Fibroblast of mammary gland (primary cell): Measurements from ENCODE around the gene GOLGA3.

Experiments used
- DNase-seq: peaks from one replicate; pipeline ENCODE4 v3.0.0-alpha.2; 2010; ENCODE audit warnings: low read depth
- H3K4me3 ChIP-seq: 2 replicates; pipeline ENCODE4 v1.5.1; 2011; ENCODE audit warnings: low read depth, mild to moderate bottlenecking, low read length, moderate library complexity; ENCODE audit not compliant: control insufficient read depth
- TF ChIP-seq, protein P1 (sequence below): conservative IDR thresholded peaks from 2 replicates; pipeline ENCODE4 v1.5.1; 2011; ENCODE audit warnings: low read depth, low read length, inconsistent platforms; ENCODE audit not compliant: control insufficient read depth, insufficient read depth

The GOLGA3 gene

DNA sequence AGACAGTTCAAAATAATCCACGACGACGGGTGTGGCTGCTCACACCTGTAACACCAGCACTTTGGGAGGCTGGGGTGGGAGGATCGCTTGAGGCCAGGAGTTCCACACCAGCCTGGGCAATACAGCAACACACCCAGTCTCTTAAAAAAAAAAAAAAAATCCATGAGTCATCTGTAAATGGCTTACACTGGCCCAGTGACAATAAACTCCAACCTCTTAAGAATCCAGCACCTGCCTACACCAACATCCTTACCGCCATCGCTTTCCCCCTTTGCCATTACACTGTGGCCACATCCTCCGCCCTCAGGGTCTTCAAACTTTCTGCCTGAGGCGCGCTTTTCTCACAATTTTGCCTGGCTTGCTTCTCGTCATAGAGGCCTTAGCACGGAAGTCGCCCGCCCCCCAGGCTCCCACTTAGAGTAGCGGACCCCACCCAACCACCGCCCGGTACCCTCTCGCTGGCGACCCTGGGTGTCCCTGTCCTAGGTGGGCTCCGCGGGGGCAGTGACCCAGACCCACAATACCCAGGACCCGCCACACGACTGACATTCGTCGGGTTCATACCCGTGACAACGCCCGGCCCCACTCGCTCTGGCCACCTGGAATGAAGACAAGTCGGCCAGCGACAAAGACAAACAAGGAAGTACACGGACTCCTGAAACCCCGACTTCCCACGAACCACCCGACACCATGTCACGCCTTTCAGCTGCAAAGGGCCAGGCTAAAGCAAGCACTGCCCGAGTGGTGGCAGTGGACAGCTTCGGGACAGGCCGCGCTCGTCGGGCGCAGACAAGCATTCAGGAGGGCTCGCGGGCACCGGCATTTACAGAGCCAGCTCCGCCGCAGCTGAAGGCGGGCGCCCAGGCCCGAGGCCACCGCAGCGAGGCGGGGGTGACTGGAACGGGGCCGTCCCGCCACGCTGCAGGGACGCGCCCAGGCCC lies 636 bp downstream of the GOLGA3 start:
- peak overlapping the region; percentile 95 for H3K4me3 ChIP-seq
- peak; percentile 88 for DNase-seq
- TF ChIP-seq, protein P1, sequence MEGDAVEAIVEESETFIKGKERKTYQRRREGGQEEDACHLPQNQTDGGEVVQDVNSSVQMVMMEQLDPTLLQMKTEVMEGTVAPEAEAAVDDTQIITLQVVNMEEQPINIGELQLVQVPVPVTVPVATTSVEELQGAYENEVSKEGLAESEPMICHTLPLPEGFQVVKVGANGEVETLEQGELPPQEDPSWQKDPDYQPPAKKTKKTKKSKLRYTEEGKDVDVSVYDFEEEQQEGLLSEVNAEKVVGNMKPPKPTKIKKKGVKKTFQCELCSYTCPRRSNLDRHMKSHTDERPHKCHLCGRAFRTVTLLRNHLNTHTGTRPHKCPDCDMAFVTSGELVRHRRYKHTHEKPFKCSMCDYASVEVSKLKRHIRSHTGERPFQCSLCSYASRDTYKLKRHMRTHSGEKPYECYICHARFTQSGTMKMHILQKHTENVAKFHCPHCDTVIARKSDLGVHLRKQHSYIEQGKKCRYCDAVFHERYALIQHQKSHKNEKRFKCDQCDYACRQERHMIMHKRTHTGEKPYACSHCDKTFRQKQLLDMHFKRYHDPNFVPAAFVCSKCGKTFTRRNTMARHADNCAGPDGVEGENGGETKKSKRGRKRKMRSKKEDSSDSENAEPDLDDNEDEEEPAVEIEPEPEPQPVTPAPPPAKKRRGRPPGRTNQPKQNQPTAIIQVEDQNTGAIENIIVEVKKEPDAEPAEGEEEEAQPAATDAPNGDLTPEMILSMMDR = no peak

DNA sequence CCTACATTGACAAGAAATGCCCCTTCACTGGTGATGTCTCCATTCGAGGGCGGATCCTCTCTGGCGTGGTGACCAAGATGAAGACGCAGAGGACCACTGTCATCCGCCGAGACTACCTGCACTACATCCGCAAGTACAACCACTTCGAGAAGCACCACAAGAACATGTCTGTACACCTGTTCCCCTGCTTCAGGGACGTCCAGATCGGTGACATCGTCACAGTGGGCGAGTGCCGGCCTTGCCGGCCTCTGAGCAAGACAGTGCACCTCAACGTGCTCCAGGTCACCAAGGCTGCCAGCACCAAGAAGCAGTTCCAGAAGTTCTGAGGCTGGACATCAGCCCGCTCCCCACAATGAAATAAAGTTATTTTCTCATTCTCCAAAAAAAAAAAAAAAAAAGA lies 2.8 kb downstream of the GOLGA3 start:
- no peak overlapping the region for H3K4me3 ChIP-seq
- TF ChIP-seq, protein P1 = no peak
- DNase-seq = no peak

DNA sequence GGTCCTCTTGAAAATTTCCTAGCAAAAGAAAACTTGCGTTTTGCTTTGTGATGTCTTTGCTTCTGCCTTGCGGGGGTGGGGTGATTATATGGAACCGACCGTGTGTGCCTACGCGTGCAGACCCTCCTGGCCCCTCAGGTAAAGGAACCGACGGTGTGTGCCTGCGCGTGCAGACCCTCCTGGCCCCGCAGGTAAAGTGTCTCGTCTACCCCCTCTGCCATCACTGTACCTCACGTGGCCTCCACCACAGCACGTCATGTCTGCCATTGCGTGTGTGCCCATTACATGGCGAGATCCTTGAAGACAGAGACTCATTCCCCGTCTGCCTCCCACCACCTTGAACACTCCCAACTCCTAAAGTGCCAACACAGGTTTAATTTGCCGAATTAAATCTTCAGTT lies 3.6 kb downstream of the GOLGA3 start:
- no peak for DNase-seq
- no peak overlapping the region for H3K4me3 ChIP-seq
- TF ChIP-seq, protein P1 = no peak

DNA sequence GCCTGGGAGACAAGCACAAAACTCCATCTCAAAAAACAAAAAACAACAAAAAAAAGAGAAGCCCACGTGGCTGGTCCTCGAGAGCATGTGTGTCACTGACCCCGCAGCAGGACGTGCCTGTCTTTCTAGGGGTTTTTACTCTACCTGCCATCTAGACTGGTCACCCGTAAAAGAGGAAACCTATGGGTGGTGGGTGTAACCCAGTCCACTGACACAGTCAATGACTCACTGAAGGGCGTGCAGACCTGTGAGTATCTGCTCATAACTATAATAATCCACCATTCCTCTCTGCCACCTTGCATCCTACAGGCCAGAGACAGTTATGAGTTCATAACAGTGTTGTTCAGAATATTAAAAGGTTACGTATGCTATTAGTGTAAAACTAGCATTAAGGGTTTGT lies 4.6 kb downstream of the GOLGA3 start:
- peak; percentile 45 for DNase-seq
- no peak overlapping the region for H3K4me3 ChIP-seq
- TF ChIP-seq, protein P1 = no peak

DNA sequence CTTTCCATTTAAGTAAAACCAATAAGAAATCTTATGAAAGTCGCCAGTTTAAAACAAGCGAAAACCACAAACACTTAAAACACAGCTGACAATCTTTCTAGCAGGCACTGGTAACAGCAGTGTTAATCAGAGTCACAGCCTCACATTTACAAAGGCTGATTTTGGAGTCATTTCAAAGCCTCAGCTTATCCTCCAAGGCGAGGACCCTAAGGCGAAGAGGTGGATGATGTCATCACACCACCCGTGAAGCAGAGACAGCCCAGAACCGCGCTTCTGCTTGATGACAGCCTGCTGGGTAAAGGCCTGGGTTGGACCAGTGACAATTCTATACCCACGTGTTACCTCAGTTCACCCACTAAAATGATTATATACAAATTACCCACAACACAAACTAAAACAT lies 10.1 kb downstream of the GOLGA3 start:
- H3K4me3 ChIP-seq = no peak overlapping the region
- DNase-seq = peak; percentile 60
- TF ChIP-seq, protein P1 = no peak

DNA sequence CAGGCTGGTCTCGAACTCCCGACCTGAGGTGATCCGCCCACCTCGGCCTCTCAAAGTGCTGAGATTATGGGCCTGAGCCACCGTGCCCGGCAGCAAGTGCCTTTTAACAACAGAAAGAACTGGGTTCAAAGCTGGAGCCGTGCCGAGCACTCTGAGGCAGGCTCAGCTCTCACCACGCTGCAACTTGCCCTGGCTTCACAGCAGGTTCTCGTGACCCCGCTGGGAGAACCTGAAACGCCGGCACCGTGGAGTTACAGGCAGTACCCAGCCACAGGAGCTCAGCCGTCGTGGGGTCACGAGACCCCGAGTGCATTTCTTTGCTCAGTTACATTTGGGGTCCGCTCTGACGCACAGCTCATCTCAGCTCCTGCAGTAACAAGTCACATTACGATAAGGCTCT lies 14.4 kb downstream of the GOLGA3 start:
- no peak for DNase-seq
- TF ChIP-seq, protein P1 = no peak
- no peak overlapping the region for H3K4me3 ChIP-seq

DNA sequence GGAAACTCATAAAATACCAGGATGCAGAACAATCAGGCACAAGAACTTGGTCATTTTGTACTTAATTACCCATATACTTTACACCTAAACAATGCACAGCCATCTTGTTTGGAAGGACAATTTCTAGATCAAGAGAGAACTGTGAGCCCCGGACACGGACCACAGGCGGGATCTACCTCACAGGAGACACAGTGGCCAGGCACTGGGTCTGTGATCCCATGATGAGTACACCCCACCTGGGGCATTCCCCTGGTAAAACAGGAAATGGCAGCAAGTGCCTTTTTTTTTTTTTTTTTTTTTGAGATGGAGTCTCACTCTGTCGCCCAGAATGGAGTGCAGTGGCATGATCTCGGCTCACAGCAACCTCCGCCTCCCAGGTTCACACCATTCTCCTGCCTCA lies 15.2 kb downstream of the GOLGA3 start:
- TF ChIP-seq, protein P1 = no peak
- no peak for DNase-seq
- H3K4me3 ChIP-seq = no peak overlapping the region
